Endometrial microvascular endothelial cells (primary cell): ENCODE data around the gene SF3B3. TPM values are rescaled to one million over a fixed set of nuclear protein-coding genes. Genes with fewer than 3 reads are reported as not detected.
"Not testable (repeated sequence)": the region's sequence is repeated elsewhere in the genome, so short reads cannot be mapped to it uniquely, and the experiment has no call there.

Experiments
- in situ Hi-C: cut with HindIII; loops from 2 replicates; pipeline ENCODE4 v1.10.0; 2017; ENCODE audit warnings: low sequenced_read_pairs, low pct_unique_long_range_greater_than_20kb; ENCODE audit errors: inconsistent ontology term
- total RNA-seq: library from RNA; depleted of rRNA; stranded (reverse); fragments of >200 nt; gene quantifications from one replicate; pipeline ENCODE4 v1.2.3, GENCODE V29; 2015; ENCODE audit errors: inconsistent ontology term

SF3B3 gene
- total RNA-seq, 1 donor from 2014 or later: 159 TPM

DNA sequence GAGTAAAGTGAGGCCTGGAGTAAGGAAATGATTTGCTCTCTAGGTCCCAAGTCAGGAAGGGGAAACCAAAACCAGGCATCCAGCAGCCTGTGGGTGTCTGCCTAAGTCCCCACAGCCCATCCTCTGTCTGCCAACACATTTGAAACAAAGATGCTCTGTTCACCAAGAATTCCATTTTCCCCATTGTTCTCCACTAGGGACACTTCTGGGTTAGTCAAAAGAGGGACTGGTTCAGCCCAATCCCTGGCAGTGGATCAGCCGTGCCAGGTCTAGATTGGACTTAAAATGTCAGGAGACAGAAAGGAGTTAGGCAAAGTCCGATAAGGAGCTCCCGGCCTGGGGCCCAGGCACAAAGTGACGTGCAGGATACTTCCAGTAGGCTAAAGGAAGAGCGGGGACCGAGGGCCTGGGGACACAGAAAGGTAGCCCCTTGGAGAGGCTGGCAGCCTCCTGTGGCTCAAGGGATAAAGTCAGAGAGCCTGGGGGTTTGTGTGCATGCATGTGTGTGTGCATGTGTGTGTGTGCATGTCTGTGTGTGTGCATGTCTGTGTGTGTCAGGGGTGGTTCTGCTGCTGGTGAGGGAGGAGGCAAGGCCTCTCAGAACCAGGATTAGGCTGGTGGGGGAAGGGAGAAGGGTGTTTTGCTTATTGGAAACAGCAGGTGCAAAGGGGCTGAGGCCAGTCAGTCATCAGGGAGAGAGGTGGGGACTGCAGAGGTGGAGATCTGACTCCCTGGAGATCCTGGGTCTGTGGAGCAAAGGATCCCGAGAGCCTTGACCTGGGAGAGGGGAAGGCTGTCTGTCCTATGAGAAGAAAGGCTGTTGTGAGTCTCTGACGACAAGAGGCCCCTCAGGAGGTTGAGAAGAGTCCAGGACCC lies 81.0 kb downstream of the SF3B3 start:
- in situ Hi-C loops: no loop called here

DNA sequence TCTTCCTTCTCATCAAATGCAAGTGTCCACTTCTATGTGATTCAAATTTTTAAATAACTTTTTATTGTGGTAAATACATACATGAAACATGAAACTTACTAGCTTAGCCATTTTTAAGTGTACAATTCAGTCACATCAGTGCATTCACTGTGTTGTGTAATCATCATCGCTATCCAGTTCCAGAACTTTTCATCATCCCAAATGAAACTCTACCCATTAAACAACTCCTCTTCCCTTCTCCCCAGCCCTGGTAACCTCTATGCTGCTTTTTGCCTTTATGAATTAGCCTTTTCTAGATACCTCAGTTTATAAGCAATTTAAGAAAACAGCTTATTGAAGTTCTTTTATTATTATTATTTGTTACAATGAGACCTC lies 81.7 kb downstream of the SF3B3 start:
- in situ Hi-C loops: no loop called here

DNA sequence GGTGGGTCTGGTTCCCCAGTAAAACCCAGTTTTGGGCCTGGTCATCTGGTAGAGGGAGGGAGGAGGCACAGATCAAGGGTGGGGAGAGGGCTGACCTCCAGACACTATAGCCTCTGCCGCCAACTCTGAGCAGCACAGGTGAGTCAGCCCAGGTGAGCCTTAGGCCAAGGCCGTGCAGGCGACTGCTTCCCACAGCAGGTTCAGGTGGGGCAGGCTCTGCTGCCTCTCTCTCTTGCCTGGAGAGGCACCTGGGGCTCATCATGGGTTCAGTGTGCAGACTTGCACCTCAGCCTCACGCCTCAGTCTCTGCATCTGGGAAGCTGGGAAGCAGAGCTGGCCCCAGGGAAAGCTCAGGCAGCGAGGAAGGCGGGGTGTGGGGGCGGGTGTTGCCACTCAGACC lies 84.9 kb downstream of the SF3B3 start:
- in situ Hi-C loops: no loop called here

DNA sequence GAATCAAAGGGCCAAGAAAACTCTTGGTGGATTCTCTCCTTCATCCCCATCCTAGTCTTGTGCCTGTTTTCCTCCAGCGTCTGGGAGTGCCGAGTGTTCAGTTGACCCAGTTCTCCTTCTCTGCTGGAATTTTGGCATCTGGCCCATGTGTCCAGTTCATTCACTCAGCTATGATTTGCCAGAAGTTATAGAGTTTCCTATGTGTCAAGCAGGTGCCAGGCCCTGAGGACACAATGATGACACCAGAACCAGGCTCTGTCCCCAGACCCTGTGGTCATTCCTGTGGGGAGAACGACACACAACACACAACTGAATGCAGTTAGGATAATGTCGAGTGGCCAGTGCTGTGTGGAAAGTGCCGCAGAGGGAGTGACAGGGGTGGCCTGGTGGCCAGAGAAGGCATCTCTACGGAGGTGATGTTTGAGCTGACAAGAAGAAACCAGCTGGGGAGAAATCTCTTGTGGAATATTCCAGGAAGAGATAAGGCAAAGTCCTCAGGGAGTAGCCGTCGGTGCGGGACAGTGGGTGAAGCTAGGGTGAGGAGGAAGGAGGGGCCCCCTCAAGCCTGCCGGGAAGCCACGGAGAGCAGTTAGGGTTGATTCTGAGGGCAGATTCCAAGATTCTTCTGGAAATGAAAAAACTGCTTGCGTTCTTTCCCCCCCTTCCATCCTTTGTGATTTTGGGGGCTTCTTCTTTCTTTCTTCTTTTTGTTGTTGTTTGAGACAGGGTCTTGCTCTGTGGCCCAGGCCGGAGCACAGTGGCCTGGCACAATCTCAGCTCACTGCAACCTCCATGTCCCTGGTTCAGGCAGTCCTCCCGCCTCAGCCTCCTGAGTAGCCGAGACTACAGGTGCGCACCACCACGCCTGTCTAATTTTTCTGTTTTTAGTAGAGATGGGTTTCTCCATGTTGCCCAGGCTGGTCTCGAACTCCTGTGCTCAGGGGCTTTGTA lies 86.9 kb downstream of the SF3B3 start:
- in situ Hi-C loops: no loop called here

DNA sequence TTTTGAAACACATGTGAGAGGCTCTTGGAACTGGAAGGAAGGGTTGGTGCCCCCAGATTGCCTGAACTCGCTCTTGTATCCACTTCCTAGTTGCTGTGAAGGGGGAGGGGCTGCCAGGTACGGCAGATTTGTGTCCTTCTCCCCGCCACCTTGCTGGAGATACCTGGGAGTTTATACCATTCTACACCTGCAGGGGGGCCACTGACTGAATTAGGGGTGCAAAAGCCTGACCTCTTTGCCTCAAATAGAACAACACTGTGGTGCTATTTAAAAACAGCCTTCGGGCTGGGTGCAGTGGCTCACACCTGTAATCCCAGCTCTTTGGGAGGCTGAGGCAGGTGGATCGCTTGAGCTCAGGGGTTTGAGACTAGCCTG lies 87.6 kb downstream of the SF3B3 start:
- in situ Hi-C loops: no loop called here

DNA sequence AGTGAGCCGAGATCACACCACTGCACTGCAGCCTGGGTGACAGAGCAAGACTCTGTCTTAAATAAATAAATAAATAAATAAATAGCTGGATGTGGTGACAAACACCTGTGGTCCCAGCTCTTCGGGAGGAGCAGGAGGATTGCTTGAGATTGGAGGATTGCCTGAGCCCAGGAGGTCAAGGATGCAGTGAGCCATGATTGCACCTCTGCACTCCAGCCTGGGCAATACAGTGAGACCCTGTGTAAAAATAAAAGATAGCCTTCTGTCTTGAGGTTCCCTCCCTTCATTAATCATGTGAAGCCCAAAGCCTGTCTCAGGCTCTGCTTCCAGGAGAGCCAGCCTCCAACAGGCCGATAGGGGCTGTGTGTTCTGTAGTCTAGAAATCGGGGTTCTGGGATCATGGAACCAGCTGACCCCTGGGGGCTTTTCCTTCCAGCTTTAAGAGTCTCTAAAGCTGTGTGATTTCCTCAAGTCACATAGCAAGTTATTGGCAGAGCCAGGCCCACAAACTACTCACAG lies 88.2 kb downstream of the SF3B3 start:
- in situ Hi-C loops: no loop called here

DNA sequence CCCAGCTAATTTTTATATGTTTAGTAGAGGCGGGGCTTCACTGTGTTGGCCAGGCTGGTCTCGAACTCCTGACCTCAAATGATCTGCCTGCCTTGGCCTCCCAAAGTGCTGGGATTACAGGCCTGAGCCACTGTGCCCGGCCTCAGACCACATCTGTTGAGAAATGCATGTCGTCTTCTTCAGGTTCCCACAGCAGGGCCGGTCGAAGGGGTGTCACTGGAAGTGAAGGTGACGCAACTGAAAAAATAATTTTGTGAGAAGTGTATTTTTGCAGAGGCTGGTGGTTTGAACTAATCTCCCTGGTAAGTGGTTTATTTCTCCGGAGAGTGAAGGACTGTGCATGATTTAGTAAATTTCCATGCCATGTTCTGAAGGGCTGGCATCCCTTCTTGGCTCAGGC lies 89.3 kb downstream of the SF3B3 start:
- in situ Hi-C loops: no loop called here

DNA sequence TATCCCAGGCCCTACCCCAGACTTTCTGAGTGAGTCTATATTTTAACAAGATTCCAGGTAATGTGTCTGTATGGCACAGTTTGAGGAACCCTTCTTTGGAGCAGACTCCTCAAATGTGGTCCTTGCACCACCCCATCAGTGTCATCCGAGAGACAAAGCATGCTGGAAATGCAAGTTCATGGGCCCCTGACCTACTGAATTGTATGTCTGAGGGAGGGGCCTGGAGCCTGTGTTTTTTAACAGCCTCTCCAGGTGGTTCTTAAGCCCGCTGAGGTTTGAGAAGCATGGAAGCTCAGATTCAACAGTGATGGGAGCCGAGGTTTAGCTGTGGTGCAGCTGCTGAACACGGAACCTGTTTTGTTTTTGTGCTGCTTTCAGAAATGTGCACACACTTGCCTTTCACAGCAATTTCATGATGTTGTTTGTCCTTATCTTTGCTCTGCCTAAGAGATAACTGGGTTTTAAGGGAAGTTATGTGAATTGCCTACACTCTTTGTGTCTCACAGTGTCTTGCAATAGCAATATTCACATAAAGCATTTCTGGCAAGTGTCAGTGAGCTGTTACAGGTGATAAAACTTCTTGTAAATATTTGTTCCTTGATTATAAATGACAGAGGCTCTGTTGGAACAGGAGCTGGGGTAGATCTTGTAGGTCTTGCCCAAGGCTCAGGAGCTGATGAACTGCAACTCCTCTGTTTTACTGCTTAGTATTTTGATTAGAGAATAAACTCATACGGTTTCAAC lies 90.8 kb downstream of the SF3B3 start:
- in situ Hi-C loops: no loop called here

DNA sequence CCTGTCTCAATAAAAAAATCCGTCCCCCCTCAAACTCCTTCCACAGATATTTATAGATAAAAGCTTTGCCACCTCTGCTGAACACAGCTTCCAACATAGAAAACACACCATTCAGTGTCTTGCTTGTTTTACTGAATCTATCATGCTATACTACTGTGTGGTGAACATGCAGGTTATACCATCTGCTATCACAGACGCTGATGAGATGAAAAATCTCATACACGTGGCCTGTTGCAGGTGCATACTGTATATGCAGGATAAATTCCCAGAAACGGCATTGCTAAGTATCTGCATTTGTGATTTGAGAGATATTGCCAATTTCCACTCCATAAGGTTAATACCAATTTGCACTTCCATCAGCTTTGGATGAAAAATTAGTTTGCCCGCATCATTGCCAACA lies 92.3 kb downstream of the SF3B3 start:
- in situ Hi-C loops: no loop called here

DNA sequence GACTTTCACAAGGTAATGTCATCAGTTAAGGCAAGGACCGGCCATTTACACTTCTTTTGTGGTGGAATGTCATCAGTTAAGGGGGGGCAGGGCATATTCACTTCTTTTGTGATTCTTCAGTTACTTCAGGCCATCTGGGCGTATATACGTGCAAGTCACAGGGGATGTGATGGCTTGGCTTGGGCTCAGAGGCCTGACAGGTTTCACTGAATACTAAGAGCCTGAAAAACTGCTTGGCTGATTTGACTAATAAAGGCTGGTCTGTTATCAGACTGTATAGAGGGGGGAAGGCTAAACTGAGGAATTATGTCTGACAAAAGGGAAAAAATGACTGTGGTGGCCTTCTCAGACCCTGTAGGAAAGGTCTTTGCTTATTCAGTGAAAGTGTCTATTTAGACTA lies 98.2 kb downstream of the SF3B3 start:
- in situ Hi-C loops: not testable (repeated sequence)

Other genes with a start within 250 kb of the SF3B3 start
- 85.6 TPM for gene AARS1, start 234.3 kb upstream of the SF3B3 start, total RNA-seq
- gene DDX19B, start 224.6 kb upstream of the SF3B3 start, total RNA-seq: 28.2 TPM
- 56.1 TPM for gene DDX19A, start 176.9 kb upstream of the SF3B3 start, total RNA-seq
- gene ST3GAL2, start 84.7 kb upstream of the SF3B3 start, total RNA-seq: 31.0 TPM
- gene FCSK, start 69.2 kb upstream of the SF3B3 start, total RNA-seq: 8.2 TPM
- 87.5 TPM for gene COG4, start 262 bp upstream of the SF3B3 start, total RNA-seq
- 1.2 TPM for gene IL34, start 122.7 kb downstream of the SF3B3 start, total RNA-seq
- 19.6 TPM for gene MTSS2, start 162.2 kb downstream of the SF3B3 start, total RNA-seq